Measurements from ENCODE around the gene IKZF2.

Gene IKZF2

DNA sequence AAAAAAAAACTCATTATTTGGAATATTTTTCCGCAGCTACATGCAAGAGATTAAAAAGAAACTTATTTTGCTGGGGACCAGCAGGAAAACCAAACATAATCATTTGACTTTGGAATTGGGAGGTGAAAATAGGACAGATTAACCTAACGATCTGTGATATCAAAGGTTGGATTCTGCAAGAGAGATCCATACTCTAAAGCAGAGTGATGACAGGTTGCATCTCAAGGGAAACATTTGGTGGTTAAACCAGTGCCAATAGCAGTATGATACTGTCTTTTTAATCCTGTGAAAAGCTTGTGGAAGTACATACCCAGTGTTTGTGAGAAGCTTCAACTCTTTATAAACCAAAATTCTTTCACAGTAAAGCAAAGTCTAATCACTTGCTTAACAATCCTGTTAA lies 5.3 kb upstream of the IKZF2 start:
- TF ChIP-seq EZH2phosphoT487 (IDR thresholded peaks at IDR 0.05; ENCODE audit: low read length): no peak
- no peak for TF ChIP-seq EZH2 (optimal IDR thresholded peaks at IDR 0.05; ENCODE audit: low read depth, low read length)
- TF ChIP-seq, protein P1, sequence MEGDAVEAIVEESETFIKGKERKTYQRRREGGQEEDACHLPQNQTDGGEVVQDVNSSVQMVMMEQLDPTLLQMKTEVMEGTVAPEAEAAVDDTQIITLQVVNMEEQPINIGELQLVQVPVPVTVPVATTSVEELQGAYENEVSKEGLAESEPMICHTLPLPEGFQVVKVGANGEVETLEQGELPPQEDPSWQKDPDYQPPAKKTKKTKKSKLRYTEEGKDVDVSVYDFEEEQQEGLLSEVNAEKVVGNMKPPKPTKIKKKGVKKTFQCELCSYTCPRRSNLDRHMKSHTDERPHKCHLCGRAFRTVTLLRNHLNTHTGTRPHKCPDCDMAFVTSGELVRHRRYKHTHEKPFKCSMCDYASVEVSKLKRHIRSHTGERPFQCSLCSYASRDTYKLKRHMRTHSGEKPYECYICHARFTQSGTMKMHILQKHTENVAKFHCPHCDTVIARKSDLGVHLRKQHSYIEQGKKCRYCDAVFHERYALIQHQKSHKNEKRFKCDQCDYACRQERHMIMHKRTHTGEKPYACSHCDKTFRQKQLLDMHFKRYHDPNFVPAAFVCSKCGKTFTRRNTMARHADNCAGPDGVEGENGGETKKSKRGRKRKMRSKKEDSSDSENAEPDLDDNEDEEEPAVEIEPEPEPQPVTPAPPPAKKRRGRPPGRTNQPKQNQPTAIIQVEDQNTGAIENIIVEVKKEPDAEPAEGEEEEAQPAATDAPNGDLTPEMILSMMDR (IDR thresholded peaks at IDR 0.05; ENCODE audit: low read length): no peak
- Histone ChIP-seq H3F3A (ENCODE audit: insufficient read depth, low read length) (peaks cover 7% of the 10 kb centered on the region), H3K9ac (ENCODE audit: low read length) (no peak overlapping the region), H3K27ac (ENCODE audit: low read length) (no peak overlapping the region), H3K9me2 (replicated peaks; ENCODE audit: insufficient read depth, low read length) (no peaks in the 10 kb centered on the region), H4K20me1 (ENCODE audit: insufficient read depth, low read length) (no peaks in the 10 kb centered on the region), H3K9me3 (replicated peaks; ENCODE audit: insufficient read depth, low read length) (no peaks in the 10 kb centered on the region), H3K36me3 (replicated peaks; ENCODE audit: insufficient read depth, low read length) (no peaks in the 10 kb centered on the region), H3K27me3 (replicated peaks; ENCODE audit: insufficient read depth, low read length) (no peaks in the 10 kb centered on the region), H3K4me2 (ENCODE audit: low read depth, low read length) (no peak overlapping the region), H3K79me2 (ENCODE audit: low read length) (no peaks in the 10 kb centered on the region), H3K4me3 (ENCODE audit: low read length) (no peak overlapping the region), H3K4me1 (ENCODE audit: low read length) (peaks cover 16% of the 10 kb centered on the region), H2AFZ (ENCODE audit: low read length) (no peak overlapping the region)
- DNase-seq: no peak

DNA sequence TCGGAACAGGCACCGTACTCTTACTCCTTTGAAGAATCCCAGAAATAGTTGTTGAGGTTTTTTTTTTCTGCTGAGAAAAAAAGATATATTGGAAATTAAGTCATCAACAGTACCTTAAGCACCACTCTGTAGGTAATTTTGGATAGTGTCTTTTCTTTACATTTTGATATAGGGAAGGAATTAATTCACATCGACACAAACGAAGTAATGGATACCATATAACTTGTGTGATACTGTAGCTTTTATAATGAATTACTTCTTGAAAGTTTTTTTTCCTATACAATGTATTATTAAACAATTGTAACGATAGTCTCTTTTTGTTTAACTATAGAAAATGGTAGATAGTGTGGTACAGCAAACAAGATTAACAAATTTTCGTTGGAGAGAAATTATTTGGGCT lies 1.5 kb upstream of the IKZF2 start:
- Histone ChIP-seq H3K4me3 (ENCODE audit: low read length) (peak overlapping the region; percentile 72), H3K9me2 (replicated peaks; ENCODE audit: insufficient read depth, low read length) (no peaks in the 10 kb centered on the region), H3K9me3 (replicated peaks; ENCODE audit: insufficient read depth, low read length) (no peaks in the 10 kb centered on the region), H3K4me1 (ENCODE audit: low read length) (peaks cover 16% of the 10 kb centered on the region), H3K9ac (ENCODE audit: low read length) (no peak overlapping the region), H2AFZ (ENCODE audit: low read length) (no peak overlapping the region), H4K20me1 (ENCODE audit: insufficient read depth, low read length) (no peaks in the 10 kb centered on the region), H3K4me2 (ENCODE audit: low read depth, low read length) (peak overlapping the region; percentile 77; the same call in 1 of the 2 replicates), H3F3A (ENCODE audit: insufficient read depth, low read length) (peaks cover 14% of the 10 kb centered on the region), H3K27ac (ENCODE audit: low read length) (no peak overlapping the region), H3K79me2 (ENCODE audit: low read length) (no peaks in the 10 kb centered on the region), H3K27me3 (replicated peaks; ENCODE audit: insufficient read depth, low read length) (no peaks in the 10 kb centered on the region), H3K36me3 (replicated peaks; ENCODE audit: insufficient read depth, low read length) (no peaks in the 10 kb centered on the region)
- TF ChIP-seq, protein P1 (IDR thresholded peaks at IDR 0.05; ENCODE audit: low read length): no peak
- TF ChIP-seq EZH2 (optimal IDR thresholded peaks at IDR 0.05; ENCODE audit: low read depth, low read length): no peak
- no peak for TF ChIP-seq EZH2phosphoT487 (IDR thresholded peaks at IDR 0.05; ENCODE audit: low read length)
- no peak for DNase-seq

DNA sequence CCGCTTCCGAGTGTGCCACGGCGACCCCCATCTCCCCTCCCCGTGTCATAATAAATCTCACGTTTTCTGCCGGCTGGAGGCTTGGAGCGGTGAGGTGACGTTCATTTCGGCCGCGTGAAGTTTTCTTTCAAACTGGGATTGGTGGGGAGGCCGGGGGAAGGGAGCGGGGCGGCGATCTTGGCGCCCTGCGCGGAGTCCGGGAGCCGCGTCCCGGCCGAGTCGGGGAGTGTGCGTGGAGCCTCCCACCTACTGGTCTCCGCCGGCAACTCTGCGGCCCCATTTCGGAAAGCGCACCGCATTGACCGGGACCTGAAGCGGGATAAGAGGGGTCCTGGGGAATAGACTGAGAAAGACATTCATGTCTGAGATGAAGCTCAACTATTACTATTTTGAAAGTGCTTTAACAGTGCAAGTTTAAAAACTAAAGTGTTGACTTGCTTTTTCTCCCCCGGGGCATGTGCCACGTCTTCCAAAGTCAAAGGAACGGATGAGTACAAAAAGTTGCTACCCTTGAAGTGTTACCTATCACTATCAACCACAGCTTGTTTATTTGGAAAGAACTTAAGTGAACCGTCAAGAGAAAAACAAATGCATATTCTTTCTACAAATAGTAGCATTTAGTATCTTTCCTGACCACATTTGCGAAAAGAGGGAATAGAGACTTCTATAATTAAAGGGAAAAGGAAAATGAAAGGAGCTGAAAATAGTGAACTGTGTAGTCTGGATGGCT lies 818 bp upstream of the IKZF2 start:
- peak overlapping the region; percentile 66; the same call in 1 of the 2 replicates for H3K27ac ChIP-seq (ENCODE audit: low read length)
- H3K9ac ChIP-seq (ENCODE audit: low read length): peak overlapping the region; percentile 81
- no peaks in the 10 kb centered on the region for H3K9me2 ChIP-seq (replicated peaks; ENCODE audit: insufficient read depth, low read length)
- no peaks in the 10 kb centered on the region for H3K79me2 ChIP-seq (ENCODE audit: low read length)
- H2AFZ ChIP-seq (ENCODE audit: low read length): peak overlapping the region; percentile 76
- H3K9me3 ChIP-seq (replicated peaks; ENCODE audit: insufficient read depth, low read length): no peaks in the 10 kb centered on the region
- H4K20me1 ChIP-seq (ENCODE audit: insufficient read depth, low read length): no peaks in the 10 kb centered on the region
- H3K4me2 ChIP-seq (ENCODE audit: low read depth, low read length): peak overlapping the region; percentile 77
- H3F3A ChIP-seq (ENCODE audit: insufficient read depth, low read length): peaks cover 14% of the 10 kb centered on the region
- peak; percentile 50 for DNase-seq
- TF ChIP-seq EZH2 (optimal IDR thresholded peaks at IDR 0.05; ENCODE audit: low read depth, low read length) (no peak), EZH2phosphoT487 (IDR thresholded peaks at IDR 0.05; ENCODE audit: low read length) (no peak)
- TF ChIP-seq, protein P1 (IDR thresholded peaks at IDR 0.05; ENCODE audit: low read length): peak; percentile 22
- H3K4me1 ChIP-seq (ENCODE audit: low read length): peaks cover 16% of the 10 kb centered on the region
- H3K27me3 ChIP-seq (replicated peaks; ENCODE audit: insufficient read depth, low read length): no peaks in the 10 kb centered on the region
- no peaks in the 10 kb centered on the region for H3K36me3 ChIP-seq (replicated peaks; ENCODE audit: insufficient read depth, low read length)
- peak overlapping the region; percentile 72 for H3K4me3 ChIP-seq (ENCODE audit: low read length)

Data from MM.1S (cell line).